Endothelial cell of umbilical vein (primary cell): ENCODE measurements around the gene DGCR2. TPM values are rescaled to one million over a fixed set of nuclear protein-coding genes. Genes with fewer than 3 reads are reported as not detected.

Experiments used
- BruUV-seq: library from RNA; stranded (reverse); fragments of 400-500 nt; replicated peaks from 2 replicates; lab custom pipeline; 2021; lab: Mats Ljungman, UMichigan
- CTCF ChIA-PET: fragments of 300-600, 350-600 bp; sonication (Branson Sonifier 250); formaldehyde crosslinking; loops from one replicate; lab custom pipeline; 2021; ENCODE audit warnings: antibody characterized with exemption, inconsistent platforms; lab: Charles Lee
- POLR2A ChIA-PET: fragments of 300-600, 350-600 bp; sonication (Branson Sonifier 250); formaldehyde crosslinking; loops from one replicate; lab custom pipeline; 2021; ENCODE audit warnings: antibody characterized with exemption, inconsistent platforms; lab: Charles Lee
- DNase-seq: peaks from one replicate; pipeline ENCODE4 v3.0.0-alpha.2; 2011; ENCODE audit warnings: low read depth, low spot score
- FAIRE-seq: peaks from 2 replicates; lab custom pipeline; 2011; peaks lifted over from hg19 to GRCh38; lab: Jason Lieb, UNC
- H2AFZ ChIP-seq: 2 replicates; pipeline ENCODE4 v1.6.0; 2012; ENCODE audit warnings: low read depth, low read length, control low read depth, inconsistent platforms
- H3K27ac ChIP-seq: 2 replicates; pipeline ENCODE4 v1.5.1; 2011; ENCODE audit warnings: low read depth, mild to moderate bottlenecking, control low read depth, low read length, moderate library complexity; ENCODE audit not compliant: insufficient read depth
- H3K27me3 ChIP-seq, 2 experiments: 2 replicates each; pipeline versions ENCODE4 v1.6.0 to v1.6.1; 2011; ENCODE audit warnings: low read length in 2 of 2, mixed read lengths in 1 of 2; ENCODE audit not compliant: control insufficient read depth in 2 of 2, insufficient read depth in 2 of 2
- H3K36me3 ChIP-seq, 2 experiments: 2 replicates in 1 of 2; 3 replicates in 1 of 2; pipeline ENCODE4 v1.5.1; 2011; ENCODE audit warnings: low read length in 2 of 2, mild to moderate bottlenecking in 1 of 2, moderate library complexity in 1 of 2; ENCODE audit not compliant: control insufficient read depth in 2 of 2, insufficient read depth in 2 of 2; ENCODE audit errors: extremely low read depth in 1 of 2
- H3K4me1 ChIP-seq: 3 replicates; pipeline ENCODE4 v1.5.1; 2011; ENCODE audit warnings: mild to moderate bottlenecking, low read length; ENCODE audit not compliant: control insufficient read depth, insufficient read depth; ENCODE audit errors: extremely low read depth
- H3K4me2 ChIP-seq: 2 replicates; pipeline ENCODE4 v1.6.1; 2011; ENCODE audit warnings: low read length, control low read depth, mixed read lengths; ENCODE audit not compliant: insufficient read depth
- H3K4me3 ChIP-seq, 3 experiments: fragments of 200-600 bp in 1 of 3; sonication (generic), shearing (Covaris generic) in 1 of 3; replicated peaks in 1 of 3; 2 replicates each; pipeline ENCODE4 v1.5.1; 2011 to 2016; ENCODE audit warnings: control low read depth in 3 of 3, low read length in 3 of 3, mild to moderate bottlenecking in 2 of 3, inconsistent platforms in 1 of 3, low read depth in 1 of 3, moderate library complexity in 1 of 3; ENCODE audit not compliant: insufficient read depth in 1 of 3
- H3K79me2 ChIP-seq: 2 replicates; pipeline ENCODE4 v1.6.0; 2012; ENCODE audit warnings: low read length, inconsistent platforms; ENCODE audit not compliant: control insufficient read depth, insufficient read depth
- H3K9ac ChIP-seq: replicated peaks from 2 replicates; pipeline ENCODE3; 2011; ENCODE audit warnings: low read length, control low read depth; ENCODE audit not compliant: insufficient read depth; ENCODE audit errors: extremely low read depth
- H3K9me1 ChIP-seq: replicated peaks from 3 replicates; pipeline ENCODE4 v1.6.0; 2011; ENCODE audit warnings: mild to moderate bottlenecking, low read length; ENCODE audit not compliant: control insufficient read depth, insufficient read depth; ENCODE audit errors: extremely low read depth
- H3K9me3 ChIP-seq: replicated peaks from 2 replicates; pipeline ENCODE4 v1.5.1; 2012; ENCODE audit warnings: low read length, inconsistent platforms; ENCODE audit not compliant: control insufficient read depth, insufficient read depth
- H4K20me1 ChIP-seq: replicated peaks from 2 replicates; pipeline ENCODE3; 2011; ENCODE audit warnings: mild to moderate bottlenecking, low read length; ENCODE audit not compliant: control insufficient read depth, insufficient read depth; ENCODE audit errors: extremely low read depth
- EZH2 ChIP-seq: IDR thresholded peaks from 2 replicates; pipeline ENCODE4 v1.6.1; 2012; ENCODE audit warnings: borderline replicate concordance, low read depth, mild to moderate bottlenecking, moderate library complexity, low read length, inconsistent platforms; ENCODE audit not compliant: severe bottlenecking
- FOS ChIP-seq: IDR thresholded peaks from 2 replicates; pipeline ENCODE4 v1.6.1; 2011; ENCODE audit warnings: mild to moderate bottlenecking, low read length, moderate library complexity, borderline replicate concordance; ENCODE audit not compliant: insufficient read depth
- GATA2 ChIP-seq: IDR thresholded peaks from 2 replicates; pipeline ENCODE4 v1.7.0; 2011; ENCODE audit warnings: low read depth, mild to moderate bottlenecking, moderate library complexity, mixed read lengths, low read length; ENCODE audit not compliant: insufficient read length, insufficient read depth
- JUN ChIP-seq: IDR thresholded peaks from 2 replicates; pipeline ENCODE4 v1.6.1; 2011; ENCODE audit warnings: borderline replicate concordance, low read depth; ENCODE audit not compliant: insufficient read length, insufficient read depth
- POLR2A ChIP-seq: IDR thresholded peaks from 2 replicates; pipeline ENCODE4 v1.6.1; 2012; ENCODE audit warnings: low read depth, mild to moderate bottlenecking, control low read depth, low read length
- POLR2AphosphoS5 ChIP-seq: IDR thresholded peaks from 2 replicates; pipeline ENCODE4 v1.6.1; 2012; ENCODE audit warnings: low read depth, mild to moderate bottlenecking, control low read depth, low read length, moderate library complexity; ENCODE audit not compliant: insufficient read depth
- dilution Hi-C: fragments of 300-500 bp; cut with MboI; formaldehyde crosslinking; loops from one replicate; pipeline ENCODE4 v1.15.0; 2019; ENCODE audit warnings: low sequenced_read_pairs; ENCODE audit not compliant: extremely low pct_ligation_motif_present
- intact Hi-C: fragments of 100-400 bp; cut with micrococcal nuclease; formaldehyde crosslinking; loops from one replicate; pipeline ENCODE4 v1.10.0; 2022
- polyA plus RNA-seq, 4 experiments: library from polyadenylated mRNA; depleted of rRNA in 3 of 4; stranded (reverse) in 3 of 4; unstranded in 1 of 4; fragments of >200 nt; gene quantifications; 2 replicates each; pipeline versions ENCODE4 v1.2.1 to v1.2.3, GENCODE V29; 2011 to 2012; ENCODE audit warnings: missing spikeins in 1 of 4
- total RNA-seq: library from RNA; stranded (reverse); gene quantifications from 2 replicates; pipeline ENCODE4 v1.2.3, GENCODE V29; 2021
- TF ChIP-seq, protein P1 (sequence below): IDR thresholded peaks from 2 replicates; pipeline ENCODE4 v1.6.1; 2011; ENCODE audit not compliant: insufficient read depth, insufficient read length
- TF ChIP-seq, protein P2 (sequence below), 2 donors: IDR thresholded peaks; 1 replicate in 1 of 2; 2 replicates in 1 of 2; pipeline ENCODE4 v1.5.1; 2011; ENCODE audit warnings: low read length in 2 of 2, mild to moderate bottlenecking in 2 of 2, moderate library complexity in 2 of 2, control low read depth in 1 of 2, inconsistent platforms in 1 of 2, low read depth in 1 of 2; ENCODE audit not compliant: insufficient read depth in 1 of 2; ENCODE audit errors: extremely low read depth in 1 of 2

DGCR2 gene
- total and polyA plus RNA-seq, 2 donors (not counting 3 experiments of a cell fraction or from before 2014, with no cell fraction given), result 44.8 to 51.2 TPM

DNA sequence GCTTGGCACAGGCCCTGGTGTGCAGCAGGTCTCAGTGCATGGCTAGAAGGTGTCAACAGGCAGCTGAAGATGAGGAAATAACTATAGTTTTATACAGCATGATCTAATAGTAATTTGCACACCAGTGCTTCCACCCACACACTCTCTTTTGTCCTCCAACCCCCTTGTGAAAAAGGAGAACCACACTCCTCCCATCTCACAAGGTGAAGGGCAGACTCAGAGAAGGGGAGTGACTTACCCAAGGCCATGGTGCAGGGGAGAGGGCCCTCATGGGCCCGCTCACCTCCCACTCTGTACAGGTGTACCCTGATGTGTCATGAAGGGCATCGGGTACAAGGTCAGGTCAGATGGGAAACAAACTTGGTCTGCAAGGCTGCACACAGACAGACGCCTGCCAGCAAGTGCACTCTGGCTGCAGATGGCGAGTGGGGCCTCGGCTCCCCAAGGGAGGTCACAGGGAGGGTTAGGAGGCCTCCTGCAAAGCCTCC, 53.4 kb downstream of the DGCR2 start:
- CTCF ChIA-PET, result no interaction called here
- no peak overlapping the region for H3K27ac ChIP-seq
- dilution Hi-C loops (no loop called here), intact Hi-C loops (no loop called here)
- H3K4me1 ChIP-seq, result no peaks in the 10 kb centered on the region
- TF ChIP-seq EZH2 (no peak), FOS (no peak), GATA2 (no peak), JUN (no peak), POLR2A (no peak), POLR2AphosphoS5 (no peak)
- TF ChIP-seq, protein P1, sequence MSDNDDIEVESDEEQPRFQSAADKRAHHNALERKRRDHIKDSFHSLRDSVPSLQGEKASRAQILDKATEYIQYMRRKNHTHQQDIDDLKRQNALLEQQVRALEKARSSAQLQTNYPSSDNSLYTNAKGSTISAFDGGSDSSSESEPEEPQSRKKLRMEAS, result no peak
- TF ChIP-seq, protein P2, sequence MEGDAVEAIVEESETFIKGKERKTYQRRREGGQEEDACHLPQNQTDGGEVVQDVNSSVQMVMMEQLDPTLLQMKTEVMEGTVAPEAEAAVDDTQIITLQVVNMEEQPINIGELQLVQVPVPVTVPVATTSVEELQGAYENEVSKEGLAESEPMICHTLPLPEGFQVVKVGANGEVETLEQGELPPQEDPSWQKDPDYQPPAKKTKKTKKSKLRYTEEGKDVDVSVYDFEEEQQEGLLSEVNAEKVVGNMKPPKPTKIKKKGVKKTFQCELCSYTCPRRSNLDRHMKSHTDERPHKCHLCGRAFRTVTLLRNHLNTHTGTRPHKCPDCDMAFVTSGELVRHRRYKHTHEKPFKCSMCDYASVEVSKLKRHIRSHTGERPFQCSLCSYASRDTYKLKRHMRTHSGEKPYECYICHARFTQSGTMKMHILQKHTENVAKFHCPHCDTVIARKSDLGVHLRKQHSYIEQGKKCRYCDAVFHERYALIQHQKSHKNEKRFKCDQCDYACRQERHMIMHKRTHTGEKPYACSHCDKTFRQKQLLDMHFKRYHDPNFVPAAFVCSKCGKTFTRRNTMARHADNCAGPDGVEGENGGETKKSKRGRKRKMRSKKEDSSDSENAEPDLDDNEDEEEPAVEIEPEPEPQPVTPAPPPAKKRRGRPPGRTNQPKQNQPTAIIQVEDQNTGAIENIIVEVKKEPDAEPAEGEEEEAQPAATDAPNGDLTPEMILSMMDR (IDR thresholded peaks at IDR 0.05; ENCODE audit: extremely low read depth in 1 of 2, insufficient read depth in 1 of 2, low read depth in 1 of 2, low read length in 2 of 2), result no peak
- POLR2A ChIA-PET, result no interaction called here
- no TSS peak for BruUV-seq
- H4K20me1 ChIP-seq, result no peaks in the 10 kb centered on the region
- FAIRE-seq (no peak), DNase-seq (no peak)
- no peaks in the 10 kb centered on the region for H3K27me3 ChIP-seq
- no peak overlapping the region for H3K4me2 ChIP-seq
- H3K9me1 ChIP-seq, result no peaks in the 10 kb centered on the region
- no peak overlapping the region for H3K4me3 ChIP-seq
- H3K79me2 ChIP-seq, result no peaks in the 10 kb centered on the region
- H3K9me3 ChIP-seq, result no peaks in the 10 kb centered on the region
- H3K9ac ChIP-seq, result no peak overlapping the region
- H2AFZ ChIP-seq, result no peak overlapping the region
- H3K36me3 ChIP-seq, result peaks cover 2 to 33% of the 10 kb centered on the region in 2 experiments
